DMS53 treated with DMSO at 0.1 percent for 48 hours (cell line): ENCODE results near the gene GDI2.
A peak's percentile ranks its signal among the peaks of the same experiment; 100 is the strongest.
"Not testable (repeated sequence)": the region's sequence is repeated elsewhere in the genome, so short reads cannot be mapped to it uniquely, and the experiment has no call there.

Experiments used
- DNase-seq: peaks from one replicate; lab custom pipeline; 2025; ENCODE audit not compliant: unreplicated experiment; lab: John Stamatoyannopoulos, UW

GDI2 gene

GRCh38 chr10:5813341-5814109 lies at the start of gene GDI2:
TSS of gene GDI2 (minus strand) at chr10:5813434. CDS start at chr10:5813258, 176 bp downstream.
- DNase-seq = peak; percentile 97

- DNase-seq = no peak
Observed at GRCh38 chr10:5862360-5862961, 49.2 kb upstream of the GDI2 start.

- no peak for DNase-seq
Observed at GRCh38 chr10:5860066-5860465, 46.8 kb upstream of the GDI2 start.

GRCh38 chr10:5858811-5859210 lies 45.6 kb upstream of the GDI2 start:
- no peak for DNase-seq

- DNase-seq = no peak
Observed at GRCh38 chr10:5856701-5857004, 43.4 kb upstream of the GDI2 start.

- no peak for DNase-seq
Observed at GRCh38 chr10:5855979-5856700, 42.9 kb upstream of the GDI2 start.

- no peak for DNase-seq
Observed at GRCh38 chr10:5854131-5854475, 40.9 kb upstream of the GDI2 start.

GRCh38 chr10:5846667-5847066 lies 33.4 kb upstream of the GDI2 start:
- DNase-seq = not testable (repeated sequence)

- no peak for DNase-seq
Observed at GRCh38 chr10:5844345-5845055, 31.3 kb upstream of the GDI2 start.

- no peak for DNase-seq
Observed at GRCh38 chr10:5843686-5844344, 30.6 kb upstream of the GDI2 start.

GRCh38 chr10:5841965-5842364 lies 28.7 kb upstream of the GDI2 start:
- no peak for DNase-seq

GRCh38 chr10:5840314-5841307 lies 27.4 kb upstream of the GDI2 start:
- DNase-seq = peak; percentile 11

GRCh38 chr10:5836181-5836580 lies 22.9 kb upstream of the GDI2 start:
- DNase-seq = not testable (repeated sequence)

GRCh38 chr10:5835446-5836095 lies 22.3 kb upstream of the GDI2 start:
- DNase-seq = no peak

- DNase-seq = no peak
Observed at GRCh38 chr10:5833814-5834213, 20.6 kb upstream of the GDI2 start.

- DNase-seq = no peak
Observed at GRCh38 chr10:5832946-5833345, 19.7 kb upstream of the GDI2 start.

- no peak for DNase-seq
Observed at GRCh38 chr10:5831446-5831782, 18.2 kb upstream of the GDI2 start.

- DNase-seq = no peak
Observed at GRCh38 chr10:5830629-5831445, 17.6 kb upstream of the GDI2 start.

GRCh38 chr10:5829267-5829666 lies 16.0 kb upstream of the GDI2 start:
- DNase-seq = no peak
